B cell (primary cell): ENCODE measurements around the gene SKAP1. TPM values are rescaled to one million over a fixed set of nuclear protein-coding genes. Genes with fewer than 3 reads are reported as not detected.

Source experiments
- ATAC-seq: fragments of 200-7000 bp; cut with Tn5 transposase; one replicate; pipeline ENCODE4 v1.10.0; 2021; ENCODE audit warnings: low read depth, mild to moderate bottlenecking, moderate number of reproducible peaks, moderate library complexity
- CTCF ChIA-PET: fragments of 350-600 bp; sonication (Branson Sonifier 250); formaldehyde crosslinking; loops from one replicate; lab custom pipeline; 2021; ENCODE audit warnings: antibody characterized with exemption, inconsistent platforms; lab: Charles Lee
- POLR2A ChIA-PET: fragments of 350-600 bp; sonication (Branson Sonifier 250); formaldehyde crosslinking; loops from one replicate; lab custom pipeline; 2021; ENCODE audit warnings: antibody characterized with exemption; lab: Charles Lee
- DNase-seq: peaks from one replicate; pipeline ENCODE4 v3.0.0; 2013
- H2AFZ ChIP-seq: 2 replicates; pipeline ENCODE4 v1.6.1; 2012; ENCODE audit warnings: mild to moderate bottlenecking, low read depth, low read length; ENCODE audit not compliant: insufficient read depth, poor library complexity, severe bottlenecking
- H3K27ac ChIP-seq, 2 donors: 1 replicate in 1 of 2; 2 replicates in 1 of 2; pipeline ENCODE4 v1.5.1; 2012 to 2013; ENCODE audit warnings: low read length in 2 of 2, mild to moderate bottlenecking in 2 of 2, moderate library complexity in 1 of 2
- H3K27me3 ChIP-seq, 4 experiments: fragments of 200-600 bp in 1 of 4; sonication (generic) in 1 of 4; replicated peaks in 1 of 4; 1 replicate in 2 of 4; 2 replicates in 2 of 4; pipeline versions ENCODE4 v1.6.1 to v1.7.0; 2013 to 2016; ENCODE audit warnings: low read length in 3 of 4, mild to moderate bottlenecking in 2 of 4, mixed read lengths in 1 of 4, moderate library complexity in 1 of 4; ENCODE audit not compliant: insufficient read depth in 4 of 4, control insufficient read depth in 3 of 4; ENCODE audit errors: control extremely low read depth in 1 of 4
- H3K36me3 ChIP-seq, 2 experiments: replicated peaks in 1 of 2; 1 replicate in 1 of 2; 2 replicates in 1 of 2; pipeline versions ENCODE4 v1.6.1 to v1.7.1; 2013; ENCODE audit warnings: low read length in 1 of 2; ENCODE audit not compliant: insufficient read depth in 2 of 2, control insufficient read depth in 1 of 2; ENCODE audit errors: control extremely low read depth in 1 of 2, extremely low read depth in 1 of 2
- H3K4me1 ChIP-seq, 2 donors: fragments of 200-600 bp in 1 of 2; sonication (generic) in 1 of 2; 1 replicate in 1 of 2; 2 replicates in 1 of 2; pipeline versions ENCODE4 v1.5.1 to v1.6.1; 2013 to 2017; ENCODE audit warnings: low read length in 2 of 2; ENCODE audit not compliant: control insufficient read depth in 2 of 2, insufficient read depth in 2 of 2
- H3K4me2 ChIP-seq: replicated peaks from 2 replicates; pipeline ENCODE3; 2012; ENCODE audit warnings: mild to moderate bottlenecking, low read depth, low read length; ENCODE audit not compliant: poor library complexity, severe bottlenecking
- H3K4me3 ChIP-seq, 5 experiments: fragments of 200-600 bp in 1 of 5; sonication (generic) in 1 of 5; 1 replicate in 3 of 5; 2 replicates in 2 of 5; pipeline versions ENCODE4 v1.5.1 to v1.7.0; 2011 to 2016; ENCODE audit warnings: low read length in 4 of 5, mild to moderate bottlenecking in 4 of 5, low read depth in 2 of 5, control low read depth in 1 of 5, moderate library complexity in 1 of 5; ENCODE audit not compliant: insufficient read depth in 1 of 5; ENCODE audit errors: control extremely low read depth in 1 of 5, extremely low read depth in 1 of 5
- H3K79me2 ChIP-seq: fragments of 200-600 bp; sonication (generic); one replicate; pipeline ENCODE4 v1.6.0; 2016; ENCODE audit warnings: low read length; ENCODE audit not compliant: control insufficient read depth, insufficient read depth
- H3K9ac ChIP-seq: fragments of 200-600 bp; sonication (generic); 2 replicates; pipeline ENCODE4 v1.6.1; 2017; ENCODE audit warnings: mild to moderate bottlenecking, low read length, moderate library complexity
- H3K9me3 ChIP-seq, 3 donors: one replicate each; pipeline versions ENCODE4 v1.6.1 to v1.7.1; 2013; ENCODE audit warnings: low read length in 2 of 3; ENCODE audit not compliant: control insufficient read depth in 2 of 3, insufficient read depth in 1 of 3; ENCODE audit errors: control extremely low read depth in 1 of 3
- H4K20me1 ChIP-seq: 2 replicates; pipeline ENCODE4 v1.6.0; 2012; ENCODE audit warnings: mild to moderate bottlenecking, low read length; ENCODE audit not compliant: insufficient read depth, control insufficient read depth, poor library complexity, severe bottlenecking
- H3K27ac Mint-ChIP-seq: one replicate; pipeline ENCODE4 v1.8.0; 2021; ENCODE audit warnings: mixed read lengths
- H3K27me3 Mint-ChIP-seq: one replicate; pipeline ENCODE4 v1.8.0; 2021; ENCODE audit warnings: mixed read lengths
- H3K4me1 Mint-ChIP-seq: one replicate; pipeline ENCODE4 v1.8.0; 2021; ENCODE audit warnings: mixed read lengths
- H3K4me3 Mint-ChIP-seq: one replicate; pipeline ENCODE4 v1.8.0; 2021; ENCODE audit warnings: mixed read lengths
- H3K9me3 Mint-ChIP-seq: one replicate; pipeline ENCODE4 v1.8.0; 2022; ENCODE audit warnings: mixed read lengths; ENCODE audit not compliant: insufficient read depth
- CTCF ChIP-seq: fragments of 200-600 bp; IDR thresholded peaks from one replicate; pipeline ENCODE4 v1.8.0; 2022; ENCODE audit warnings: antibody characterized with exemption, mild to moderate bottlenecking
- EZH2 ChIP-seq: IDR thresholded peaks from 2 replicates; pipeline ENCODE4 v1.6.1; 2012; ENCODE audit warnings: borderline replicate concordance, low read depth, mild to moderate bottlenecking, moderate library complexity, low read length; ENCODE audit not compliant: insufficient read depth, poor library complexity, severe bottlenecking
- WGBS: methylation state at CpG from one replicate; pipeline ENCODE4 v1.1.5; 2013; ENCODE audit warnings: missing lambda C conversion rate; ENCODE audit not compliant: insufficient coverage; 5-methylcytosine and 5-hydroxymethylcytosine counted together
- intact Hi-C: fragments of 100-400 bp; cut with micrococcal nuclease; formaldehyde crosslinking; loops from one replicate; pipeline ENCODE4 v1.10.0; 2022
- polyA plus RNA-seq: library from polyadenylated mRNA; depleted of rRNA; stranded (reverse); fragments of >200 nt; gene quantifications from 2 replicates; pipeline ENCODE4 v1.2.3, GENCODE V29; 2012
- total RNA-seq, 2 donors: library from RNA; stranded (reverse); fragments of 120-200 nt in 1 of 2; gene quantifications; 1 replicate in 1 of 2; 2 replicates in 1 of 2; pipeline versions ENCODE4 v1.2.3 to v1.2.4, GENCODE V29; 2013 to 2022

SKAP1 gene
- total and polyA plus RNA-seq, 2 donors (not counting 1 experiment from before 2014, with no cell fraction given): 33.1 to 37.3 TPM

- H3K4me1 Mint-ChIP-seq: no peaks in the 10 kb centered on the region
- DNase-seq: no peak
- intact Hi-C loops: no loop called here
- peaks cover 3% of the 10 kb centered on the region for H3K27me3 Mint-ChIP-seq
- Histone ChIP-seq H3K27me3 (no peaks in the 10 kb centered on the region), H3K4me3 (no peak overlapping the region), H4K20me1 (no peaks in the 10 kb centered on the region), H3K9ac (no peak overlapping the region), H3K4me2 (no peak overlapping the region), H3K79me2 (no peaks in the 10 kb centered on the region), H2AFZ (no peak overlapping the region), H3K27ac (no peak overlapping the region), H3K9me3 (no peaks in the 10 kb centered on the region), H3K4me1 (no peaks in the 10 kb centered on the region), H3K36me3 (no peaks in the 10 kb centered on the region)
- no peak overlapping the region for H3K27ac Mint-ChIP-seq
- ATAC-seq: no peak
- TF ChIP-seq CTCF (no peak), EZH2 (no peak)
- CTCF ChIA-PET: interaction anchor here (1.1 to 1.5 kb wide), 2 partner anchors 12 to 57 kb away, joined by 3 to 4 read pairs; no protein-coding TSS in a partner anchor
- no peak overlapping the region for H3K4me3 Mint-ChIP-seq
- H3K9me3 Mint-ChIP-seq: no peaks in the 10 kb centered on the region
- POLR2A ChIA-PET: no interaction called here
Measured at GRCh38 chr17:48322060-48322459, 108.0 kb downstream of the SKAP1 start.

GRCh38 chr17:48317732-48318131 lies 112.3 kb downstream of the SKAP1 start:
- H3K4me3 Mint-ChIP-seq: no peak overlapping the region
- peaks cover 0 to 3% of the 10 kb centered on the region in 2 donors for H3K4me1 ChIP-seq
- H4K20me1 ChIP-seq: no peaks in the 10 kb centered on the region
- peaks cover 7% of the 10 kb centered on the region for H3K4me1 Mint-ChIP-seq
- H3K9me3 ChIP-seq: no peaks in the 10 kb centered on the region
- no peak overlapping the region for H3K9ac ChIP-seq
- intact Hi-C loops: no loop called here
- H2AFZ ChIP-seq: no peak overlapping the region
- H3K79me2 ChIP-seq: no peaks in the 10 kb centered on the region
- H3K4me3 ChIP-seq: no peak overlapping the region
- H3K4me2 ChIP-seq: no peak overlapping the region
- H3K9me3 Mint-ChIP-seq: no peaks in the 10 kb centered on the region
- no peak overlapping the region for H3K27ac Mint-ChIP-seq
- WGBS: 100% methylated on average over 1 of the region's 1 CpG
- DNase-seq (no peak), ATAC-seq (no peak)
- POLR2A ChIA-PET: no interaction called here
- peaks cover 0 to 2% of the 10 kb centered on the region in 2 experiments for H3K36me3 ChIP-seq
- CTCF ChIA-PET: no interaction called here
- no peaks in the 10 kb centered on the region for H3K27me3 ChIP-seq
- TF ChIP-seq EZH2: no peak
- no peak for TF ChIP-seq CTCF
- no peaks in the 10 kb centered on the region for H3K27me3 Mint-ChIP-seq
- H3K27ac ChIP-seq: no peak overlapping the region
